Esophagus squamous epithelium (tissue), 4 donors: ENCODE measurements around the gene CNTNAP2.

Experiments
- POLR2A ChIP-seq, 4 donors: fragments of 450-650 bp; IDR thresholded peaks; one replicate each; pipeline ENCODE4 v1.6.1; 2017; ENCODE audit warnings: antibody characterized with exemption in 4 of 4, mild to moderate bottlenecking in 4 of 4, moderate library complexity in 3 of 4
- TF ChIP-seq, protein P1 (sequence below), 6 experiments: fragments of 450-650 bp in 4 of 6; fragments of 200-600 bp in 2 of 6; sonication (generic) in 2 of 6; IDR thresholded peaks; one replicate each; pipeline ENCODE4 v1.5.1; 2016 to 2019; ENCODE audit warnings: antibody characterized with exemption in 6 of 6, mild to moderate bottlenecking in 4 of 6, moderate library complexity in 4 of 6

DNA sequence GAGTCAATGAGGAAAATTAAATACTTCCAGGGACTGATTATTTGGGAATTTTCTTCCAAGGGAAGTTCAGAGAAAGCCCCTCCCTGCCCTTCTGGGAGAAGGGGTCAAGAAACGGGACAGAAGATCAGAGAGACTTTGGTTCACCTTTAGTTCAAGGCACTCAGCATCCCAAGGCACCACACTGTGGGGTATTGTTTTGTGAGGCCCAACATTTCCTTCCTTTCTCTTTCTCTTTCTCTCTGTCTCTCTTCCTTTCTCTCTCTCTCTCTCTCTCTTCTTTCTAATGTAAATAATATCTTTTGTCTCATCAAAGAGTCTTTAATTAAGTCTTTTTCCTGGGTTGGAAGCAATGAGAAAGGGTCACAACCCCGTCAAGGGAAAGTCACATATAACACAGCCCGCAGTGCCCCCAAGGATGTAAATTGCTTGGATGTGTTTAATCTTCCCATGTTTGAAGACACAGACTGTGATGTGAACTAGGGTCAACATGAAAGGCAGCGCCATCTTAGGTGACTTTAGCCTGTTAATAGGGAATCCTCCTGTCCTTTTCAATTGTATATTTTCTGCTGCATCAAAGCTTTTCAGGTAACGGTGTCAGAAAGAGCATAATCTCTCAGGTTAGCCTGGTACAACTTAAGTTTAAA, 1490.7 kb downstream of the CNTNAP2 start:
- TF ChIP-seq, protein P1, sequence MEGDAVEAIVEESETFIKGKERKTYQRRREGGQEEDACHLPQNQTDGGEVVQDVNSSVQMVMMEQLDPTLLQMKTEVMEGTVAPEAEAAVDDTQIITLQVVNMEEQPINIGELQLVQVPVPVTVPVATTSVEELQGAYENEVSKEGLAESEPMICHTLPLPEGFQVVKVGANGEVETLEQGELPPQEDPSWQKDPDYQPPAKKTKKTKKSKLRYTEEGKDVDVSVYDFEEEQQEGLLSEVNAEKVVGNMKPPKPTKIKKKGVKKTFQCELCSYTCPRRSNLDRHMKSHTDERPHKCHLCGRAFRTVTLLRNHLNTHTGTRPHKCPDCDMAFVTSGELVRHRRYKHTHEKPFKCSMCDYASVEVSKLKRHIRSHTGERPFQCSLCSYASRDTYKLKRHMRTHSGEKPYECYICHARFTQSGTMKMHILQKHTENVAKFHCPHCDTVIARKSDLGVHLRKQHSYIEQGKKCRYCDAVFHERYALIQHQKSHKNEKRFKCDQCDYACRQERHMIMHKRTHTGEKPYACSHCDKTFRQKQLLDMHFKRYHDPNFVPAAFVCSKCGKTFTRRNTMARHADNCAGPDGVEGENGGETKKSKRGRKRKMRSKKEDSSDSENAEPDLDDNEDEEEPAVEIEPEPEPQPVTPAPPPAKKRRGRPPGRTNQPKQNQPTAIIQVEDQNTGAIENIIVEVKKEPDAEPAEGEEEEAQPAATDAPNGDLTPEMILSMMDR (IDR thresholded peaks at IDR 0.05), result no peak
- TF ChIP-seq POLR2A (IDR thresholded peaks at IDR 0.05), result no peak
